ENCODE results near the gene PDLIM5. TPM values are rescaled to one million over a fixed set of nuclear protein-coding genes. Genes with fewer than 3 reads are reported as not detected.

The PDLIM5 gene
- total RNA-seq, 4 donors from 2014 or later, result 90.5 to 148 (median 115) TPM

GRCh38 chr4:94489098-94489497 is 37.4 kb downstream of the PDLIM5 start:
- Histone ChIP-seq H3K27me3 (no peaks in the 10 kb centered on the region), H3K4me3 (no peak overlapping the region), H3K4me1 (peaks cover 24% of the 10 kb centered on the region), H3K27ac (no peak overlapping the region), H3K36me3 (no peaks in the 10 kb centered on the region), H3K9me3 (no peaks in the 10 kb centered on the region)
- WGBS, result 56% methylated on average over 3 of the region's 3 CpGs
- TF ChIP-seq POLR2AphosphoS5 (IDR thresholded peaks at IDR 0.05) (no peak), POLR2A (IDR thresholded peaks at IDR 0.05) (no peak), EP300 (IDR thresholded peaks at IDR 0.05) (no peak)
- TF ChIP-seq, protein P1, sequence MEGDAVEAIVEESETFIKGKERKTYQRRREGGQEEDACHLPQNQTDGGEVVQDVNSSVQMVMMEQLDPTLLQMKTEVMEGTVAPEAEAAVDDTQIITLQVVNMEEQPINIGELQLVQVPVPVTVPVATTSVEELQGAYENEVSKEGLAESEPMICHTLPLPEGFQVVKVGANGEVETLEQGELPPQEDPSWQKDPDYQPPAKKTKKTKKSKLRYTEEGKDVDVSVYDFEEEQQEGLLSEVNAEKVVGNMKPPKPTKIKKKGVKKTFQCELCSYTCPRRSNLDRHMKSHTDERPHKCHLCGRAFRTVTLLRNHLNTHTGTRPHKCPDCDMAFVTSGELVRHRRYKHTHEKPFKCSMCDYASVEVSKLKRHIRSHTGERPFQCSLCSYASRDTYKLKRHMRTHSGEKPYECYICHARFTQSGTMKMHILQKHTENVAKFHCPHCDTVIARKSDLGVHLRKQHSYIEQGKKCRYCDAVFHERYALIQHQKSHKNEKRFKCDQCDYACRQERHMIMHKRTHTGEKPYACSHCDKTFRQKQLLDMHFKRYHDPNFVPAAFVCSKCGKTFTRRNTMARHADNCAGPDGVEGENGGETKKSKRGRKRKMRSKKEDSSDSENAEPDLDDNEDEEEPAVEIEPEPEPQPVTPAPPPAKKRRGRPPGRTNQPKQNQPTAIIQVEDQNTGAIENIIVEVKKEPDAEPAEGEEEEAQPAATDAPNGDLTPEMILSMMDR (IDR thresholded peaks at IDR 0.05), result no peak
- DNase-seq (ENCODE audit: low spot score in 2 of 2), result no peak

- H3K4me3 ChIP-seq, result no peak overlapping the region
- no peaks in the 10 kb centered on the region for H3K36me3 ChIP-seq
- no peak overlapping the region for H3K27ac ChIP-seq
- no peaks in the 10 kb centered on the region for H3K9me3 ChIP-seq
- peaks cover 24% of the 10 kb centered on the region for H3K4me1 ChIP-seq
- DNase-seq (ENCODE audit: low spot score in 2 of 2), result no peak
- no peaks in the 10 kb centered on the region for H3K27me3 ChIP-seq
- TF ChIP-seq POLR2A (IDR thresholded peaks at IDR 0.05) (no peak), POLR2AphosphoS5 (IDR thresholded peaks at IDR 0.05) (no peak), EP300 (IDR thresholded peaks at IDR 0.05) (no peak)
- TF ChIP-seq, protein P1 (IDR thresholded peaks at IDR 0.05), result no peak
- 97% methylated on average over 1 of the region's 1 CpG for WGBS
These were observed 38.7 kb downstream of the PDLIM5 start for GRCh38 chr4:94490437-94490836.

DNA sequence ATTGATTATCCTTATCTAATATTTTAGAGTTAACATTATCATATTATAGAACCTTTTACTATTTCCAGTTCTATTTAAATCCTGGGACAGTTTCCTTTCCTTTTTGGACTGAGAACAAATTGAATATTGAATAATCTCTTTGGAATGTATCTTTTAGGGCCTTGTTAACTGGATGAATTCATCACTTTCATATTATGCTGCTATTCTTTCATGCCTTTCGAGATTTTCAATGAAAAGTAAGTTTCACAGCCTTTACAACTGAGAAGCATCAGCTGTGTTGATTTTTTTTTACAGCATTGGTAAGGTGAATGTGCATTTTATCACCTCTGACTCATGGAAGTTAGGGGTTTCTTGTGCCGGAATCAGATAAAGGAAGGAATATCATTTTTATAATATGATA is 39.6 kb downstream of the PDLIM5 start:
- H3K36me3 ChIP-seq, result no peaks in the 10 kb centered on the region
- no peak for TF ChIP-seq EP300 (IDR thresholded peaks at IDR 0.05)
- TF ChIP-seq, protein P1 (IDR thresholded peaks at IDR 0.05), result no peak
- no peak for TF ChIP-seq POLR2A (IDR thresholded peaks at IDR 0.05)
- TF ChIP-seq POLR2AphosphoS5 (IDR thresholded peaks at IDR 0.05), result no peak
- no peak overlapping the region for H3K4me3 ChIP-seq
- peaks cover 24% of the 10 kb centered on the region for H3K4me1 ChIP-seq
- H3K27ac ChIP-seq, result no peak overlapping the region
- H3K9me3 ChIP-seq, result no peaks in the 10 kb centered on the region
- no peaks in the 10 kb centered on the region for H3K27me3 ChIP-seq
- 40% methylated on average over 2 of the region's 2 CpGs for WGBS
- DNase-seq (ENCODE audit: low spot score in 2 of 2), result no peak

DNA sequence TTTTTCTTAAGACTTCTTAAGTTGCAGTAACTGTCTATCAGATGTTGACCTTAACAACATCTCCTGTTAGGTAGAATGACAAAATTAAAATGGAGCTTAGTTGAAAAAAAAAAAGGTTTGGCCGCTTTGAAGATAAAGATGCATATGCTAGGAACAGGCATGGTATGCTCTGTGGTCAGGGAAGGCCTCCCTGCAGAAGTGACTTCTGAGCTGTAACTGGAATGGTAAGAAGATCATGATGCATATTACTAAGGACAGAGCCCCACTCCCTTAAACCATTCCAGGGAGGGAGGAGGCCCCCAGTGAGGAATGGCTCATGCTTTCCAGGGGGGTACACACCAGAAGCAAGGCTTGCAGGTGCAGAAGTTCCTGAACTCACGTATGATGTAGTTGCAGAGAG is 43.7 kb downstream of the PDLIM5 start:
- 91% methylated on average over 2 of the region's 2 CpGs for WGBS
- TF ChIP-seq POLR2AphosphoS5 (IDR thresholded peaks at IDR 0.05) (no peak), POLR2A (IDR thresholded peaks at IDR 0.05) (no peak), EP300 (IDR thresholded peaks at IDR 0.05) (no peak)
- TF ChIP-seq, protein P1 (IDR thresholded peaks at IDR 0.05), result no peak
- Histone ChIP-seq H3K4me1 (peaks cover 16% of the 10 kb centered on the region), H3K4me3 (no peak overlapping the region), H3K27ac (no peak overlapping the region), H3K36me3 (no peaks in the 10 kb centered on the region), H3K27me3 (no peaks in the 10 kb centered on the region), H3K9me3 (no peaks in the 10 kb centered on the region)
- DNase-seq (ENCODE audit: low spot score in 2 of 2), result no peak

DNA sequence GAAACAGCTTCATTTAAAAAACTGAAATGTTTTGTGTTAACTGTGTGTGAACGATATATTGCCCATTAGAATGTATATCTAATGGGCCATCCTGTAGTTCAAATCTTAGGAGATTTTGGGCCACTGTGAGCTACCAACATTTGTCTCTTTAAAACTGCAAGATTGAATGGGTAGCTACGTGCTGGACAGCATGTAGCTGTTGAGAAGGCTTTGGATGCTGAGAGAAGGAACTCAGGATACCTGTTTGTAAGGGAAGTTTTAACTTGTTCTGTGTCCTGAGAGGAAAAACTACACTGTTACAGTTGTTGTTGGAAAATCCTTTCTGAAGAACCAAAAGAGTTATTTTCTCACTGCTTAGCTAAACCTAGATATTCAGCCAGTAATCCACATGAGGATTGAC is 45.9 kb downstream of the PDLIM5 start:
- TF ChIP-seq POLR2A (IDR thresholded peaks at IDR 0.05), result no peak
- TF ChIP-seq, protein P1 (IDR thresholded peaks at IDR 0.05), result no peak
- no peak for TF ChIP-seq POLR2AphosphoS5 (IDR thresholded peaks at IDR 0.05)
- TF ChIP-seq EP300 (IDR thresholded peaks at IDR 0.05), result no peak
- WGBS, result 77% methylated on average over 2 of the region's 2 CpGs
- H3K4me3 ChIP-seq, result no peak overlapping the region

More for the DNA sequence above, 45.9 kb downstream of the PDLIM5 start:
- Histone ChIP-seq H3K36me3 (no peaks in the 10 kb centered on the region), H3K9me3 (no peaks in the 10 kb centered on the region), H3K27ac (no peak overlapping the region), H3K27me3 (no peaks in the 10 kb centered on the region), H3K4me1 (peaks cover 6% of the 10 kb centered on the region)
- no peak for DNase-seq (ENCODE audit: low spot score in 2 of 2)

Data from suprapubic skin (tissue), 4 donors.